ENCODE results near the gene LHFPL2.

Gene LHFPL2

GRCh38 chr5:78562001-78562400 lies 86.6 kb downstream of the LHFPL2 start:
- H3K36me3 ChIP-seq (ENCODE audit: insufficient read depth, insufficient read length, low read length), result peaks cover 14% of the 10 kb centered on the region
- DNase-seq (ENCODE audit: low read depth, low spot score), result no peak
- no peak for TF ChIP-seq SUZ12 (IDR thresholded peaks at IDR 0.05; ENCODE audit: extremely low read depth, insufficient read depth, insufficient read length)
- no peak for TF ChIP-seq ZNF274 (IDR thresholded peaks at IDR 0.05; ENCODE audit: low read depth, low read length)
- no peak for TF ChIP-seq YY1 (IDR thresholded peaks at IDR 0.05; ENCODE audit: insufficient read depth, insufficient read length)
- no peaks in the 10 kb centered on the region for H3K27me3 ChIP-seq (ENCODE audit: insufficient read depth, insufficient read length)
- no peak overlapping the region for H3K4me3 ChIP-seq (ENCODE audit: insufficient read length, low read depth)
- no peak overlapping the region for H3K9ac ChIP-seq (ENCODE audit: insufficient read length, low read depth)
- no peaks in the 10 kb centered on the region for H3K4me1 ChIP-seq (ENCODE audit: insufficient read depth, insufficient read length)
- no peaks in the 10 kb centered on the region for H3K9me3 ChIP-seq (ENCODE audit: insufficient read depth, low read length)

DNA sequence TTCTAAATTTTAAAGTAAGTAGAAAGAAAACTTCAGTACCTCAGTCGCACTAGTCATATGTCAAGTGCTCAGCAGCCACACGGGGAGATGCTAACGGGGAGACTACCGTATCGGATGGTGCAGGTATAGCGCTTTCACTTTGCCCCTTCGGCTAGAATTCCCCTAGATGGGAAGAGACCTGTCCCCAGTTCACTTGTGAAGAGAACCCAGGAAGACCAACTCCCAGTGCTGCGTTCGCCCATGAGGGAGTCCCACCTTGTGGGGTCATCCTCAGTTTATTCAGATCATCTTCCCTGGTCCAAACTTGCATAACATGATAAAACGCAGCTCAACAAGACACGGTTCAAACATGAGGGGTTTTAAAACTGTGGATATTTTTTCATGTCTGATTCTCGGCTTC lies 87.3 kb downstream of the LHFPL2 start:
- Histone ChIP-seq H3K9ac (ENCODE audit: insufficient read length, low read depth) (no peak overlapping the region), H3K27me3 (ENCODE audit: insufficient read depth, insufficient read length) (no peaks in the 10 kb centered on the region), H3K4me3 (ENCODE audit: insufficient read length, low read depth) (no peak overlapping the region), H3K4me1 (ENCODE audit: insufficient read depth, insufficient read length) (no peaks in the 10 kb centered on the region), H3K9me3 (ENCODE audit: insufficient read depth, low read length) (no peaks in the 10 kb centered on the region), H3K36me3 (ENCODE audit: insufficient read depth, insufficient read length, low read length) (peaks cover 14% of the 10 kb centered on the region)
- DNase-seq (ENCODE audit: low read depth, low spot score), result no peak
- no peak for TF ChIP-seq SUZ12 (IDR thresholded peaks at IDR 0.05; ENCODE audit: extremely low read depth, insufficient read depth, insufficient read length)
- no peak for TF ChIP-seq YY1 (IDR thresholded peaks at IDR 0.05; ENCODE audit: insufficient read depth, insufficient read length)
- TF ChIP-seq ZNF274 (IDR thresholded peaks at IDR 0.05; ENCODE audit: low read depth, low read length), result no peak

- Histone ChIP-seq H3K4me1 (ENCODE audit: insufficient read depth, insufficient read length) (no peaks in the 10 kb centered on the region), H3K9me3 (ENCODE audit: insufficient read depth, low read length) (no peaks in the 10 kb centered on the region), H3K4me3 (ENCODE audit: insufficient read length, low read depth) (no peak overlapping the region), H3K36me3 (ENCODE audit: insufficient read depth, insufficient read length, low read length) (peaks cover 14% of the 10 kb centered on the region), H3K9ac (ENCODE audit: insufficient read length, low read depth) (no peak overlapping the region), H3K27me3 (ENCODE audit: insufficient read depth, insufficient read length) (no peaks in the 10 kb centered on the region)
- DNase-seq (ENCODE audit: low read depth, low spot score), result no peak
- TF ChIP-seq YY1 (IDR thresholded peaks at IDR 0.05; ENCODE audit: insufficient read depth, insufficient read length), result no peak
- TF ChIP-seq SUZ12 (IDR thresholded peaks at IDR 0.05; ENCODE audit: extremely low read depth, insufficient read depth, insufficient read length), result no peak
- TF ChIP-seq ZNF274 (IDR thresholded peaks at IDR 0.05; ENCODE audit: low read depth, low read length), result no peak
Observed at GRCh38 chr5:78560000-78560855, 88.3 kb downstream of the LHFPL2 start.

DNA sequence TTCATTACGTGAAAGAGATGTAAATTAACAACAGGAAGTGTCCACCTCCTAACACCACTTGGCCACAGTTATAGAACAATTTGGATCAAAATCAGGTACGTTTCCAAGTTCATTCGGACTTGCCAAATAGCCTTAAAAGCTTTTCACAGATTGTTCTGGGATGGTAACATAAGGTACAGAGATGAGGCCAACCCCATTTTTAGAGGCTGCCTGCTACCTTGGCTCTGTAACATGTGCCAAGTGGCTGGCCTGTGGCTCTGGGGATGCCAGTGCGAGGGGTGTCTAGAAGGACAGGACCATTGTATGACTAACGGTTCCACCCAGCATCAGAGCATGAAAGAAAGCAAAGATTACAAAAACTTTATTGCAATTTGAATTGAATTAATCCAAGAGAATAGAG lies 91.0 kb downstream of the LHFPL2 start:
- peaks cover 8% of the 10 kb centered on the region for H3K36me3 ChIP-seq (ENCODE audit: insufficient read depth, insufficient read length, low read length)
- no peak overlapping the region for H3K9ac ChIP-seq (ENCODE audit: insufficient read length, low read depth)
- no peak overlapping the region for H3K4me3 ChIP-seq (ENCODE audit: insufficient read length, low read depth)
- TF ChIP-seq YY1 (IDR thresholded peaks at IDR 0.05; ENCODE audit: insufficient read depth, insufficient read length) (no peak), ZNF274 (IDR thresholded peaks at IDR 0.05; ENCODE audit: low read depth, low read length) (no peak), SUZ12 (IDR thresholded peaks at IDR 0.05; ENCODE audit: extremely low read depth, insufficient read depth, insufficient read length) (no peak)
- 0 out of 2 replicates have a peak, but pooled peaks cover 1% of the 10 kb centered on the region for H3K9me3 ChIP-seq (ENCODE audit: insufficient read depth, low read length)
- H3K4me1 ChIP-seq (ENCODE audit: insufficient read depth, insufficient read length), result no peaks in the 10 kb centered on the region
- no peak for DNase-seq (ENCODE audit: low read depth, low spot score)
- H3K27me3 ChIP-seq (ENCODE audit: insufficient read depth, insufficient read length), result no peaks in the 10 kb centered on the region

- Histone ChIP-seq H3K9ac (ENCODE audit: insufficient read length, low read depth) (no peak overlapping the region), H3K4me1 (ENCODE audit: insufficient read depth, insufficient read length) (no peaks in the 10 kb centered on the region), H3K27me3 (ENCODE audit: insufficient read depth, insufficient read length) (no peaks in the 10 kb centered on the region), H3K36me3 (ENCODE audit: insufficient read depth, insufficient read length, low read length) (peaks cover 8% of the 10 kb centered on the region), H3K4me3 (ENCODE audit: insufficient read length, low read depth) (no peak overlapping the region), H3K9me3 (ENCODE audit: insufficient read depth, low read length) (0 out of 2 replicates have a peak, but pooled peaks cover 3% of the 10 kb centered on the region)
- no peak for DNase-seq (ENCODE audit: low read depth, low spot score)
- TF ChIP-seq SUZ12 (IDR thresholded peaks at IDR 0.05; ENCODE audit: extremely low read depth, insufficient read depth, insufficient read length) (no peak), ZNF274 (IDR thresholded peaks at IDR 0.05; ENCODE audit: low read depth, low read length) (no peak), YY1 (IDR thresholded peaks at IDR 0.05; ENCODE audit: insufficient read depth, insufficient read length) (no peak)
Observed at GRCh38 chr5:78555870-78556269, 92.7 kb downstream of the LHFPL2 start.

GRCh38 chr5:78554670-78555069 lies 93.9 kb downstream of the LHFPL2 start:
- TF ChIP-seq SUZ12 (IDR thresholded peaks at IDR 0.05; ENCODE audit: extremely low read depth, insufficient read depth, insufficient read length) (no peak), ZNF274 (IDR thresholded peaks at IDR 0.05; ENCODE audit: low read depth, low read length) (no peak)
- no peak for DNase-seq (ENCODE audit: low read depth, low spot score)
- no peaks in the 10 kb centered on the region for H3K4me1 ChIP-seq (ENCODE audit: insufficient read depth, insufficient read length)
- H3K4me3 ChIP-seq (ENCODE audit: insufficient read length, low read depth), result no peak overlapping the region
- H3K9ac ChIP-seq (ENCODE audit: insufficient read length, low read depth), result no peak overlapping the region
- H3K27me3 ChIP-seq (ENCODE audit: insufficient read depth, insufficient read length), result no peaks in the 10 kb centered on the region
- H3K9me3 ChIP-seq (ENCODE audit: insufficient read depth, low read length), result peaks cover 10% of the 10 kb centered on the region
- H3K36me3 ChIP-seq (ENCODE audit: insufficient read depth, insufficient read length, low read length), result peaks cover 6% of the 10 kb centered on the region

DNA sequence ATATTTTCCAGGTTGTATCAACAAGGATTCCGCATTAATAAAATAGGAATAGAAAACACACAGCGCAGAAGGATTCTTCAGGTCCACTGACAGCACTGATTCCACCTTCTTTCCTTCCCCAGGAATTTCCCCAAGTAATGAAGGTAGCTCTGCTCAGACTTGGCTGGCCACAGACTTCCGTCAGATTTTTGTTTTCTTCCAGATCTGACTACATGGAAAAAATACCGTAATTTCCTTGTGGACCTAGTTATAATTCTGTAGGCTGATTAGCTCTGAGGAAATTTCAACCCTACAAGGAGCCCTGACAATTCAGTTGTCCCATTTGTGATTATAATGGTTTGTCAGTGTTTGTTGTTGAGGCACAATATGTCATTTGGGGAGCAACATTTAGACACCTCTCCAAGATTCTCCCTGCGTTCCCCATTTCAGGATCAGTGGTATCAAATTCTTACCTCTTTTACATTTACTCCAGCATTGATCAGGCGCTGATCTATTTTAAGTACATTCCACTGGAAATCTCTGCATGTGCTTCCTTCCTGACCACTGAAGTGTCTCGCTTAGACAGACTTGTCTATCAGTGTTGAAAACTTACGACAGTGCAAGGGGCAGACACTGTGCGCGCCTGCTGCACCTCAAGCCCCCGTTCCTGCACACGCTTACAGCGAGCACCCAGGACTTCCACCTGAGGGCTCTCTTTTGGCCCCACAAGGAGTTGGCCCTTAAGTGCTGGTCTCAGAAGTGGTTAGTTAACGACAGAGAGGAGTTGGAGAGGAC lies 94.8 kb downstream of the LHFPL2 start:
- TF ChIP-seq SUZ12 (IDR thresholded peaks at IDR 0.05; ENCODE audit: extremely low read depth, insufficient read depth, insufficient read length), result no peak
- TF ChIP-seq YY1 (IDR thresholded peaks at IDR 0.05; ENCODE audit: insufficient read depth, insufficient read length), result no peak
- TF ChIP-seq ZNF274 (IDR thresholded peaks at IDR 0.05; ENCODE audit: low read depth, low read length), result no peak
- no peak overlapping the region for H3K9ac ChIP-seq (ENCODE audit: insufficient read length, low read depth)
- H3K27me3 ChIP-seq (ENCODE audit: insufficient read depth, insufficient read length), result no peaks in the 10 kb centered on the region
- peaks cover 19% of the 10 kb centered on the region for H3K9me3 ChIP-seq (ENCODE audit: insufficient read depth, low read length)
- H3K36me3 ChIP-seq (ENCODE audit: insufficient read depth, insufficient read length, low read length), result peaks cover 15% of the 10 kb centered on the region
- H3K4me1 ChIP-seq (ENCODE audit: insufficient read depth, insufficient read length), result no peaks in the 10 kb centered on the region
- no peak for DNase-seq (ENCODE audit: low read depth, low spot score)
- no peak overlapping the region for H3K4me3 ChIP-seq (ENCODE audit: insufficient read length, low read depth)
